MCF 10A (cell line): ENCODE results near the gene PITX1. TPM values are rescaled to one million over a fixed set of nuclear protein-coding genes. Genes with fewer than 3 reads are reported as not detected.

ENCODE experiments used
- BruUV-seq: library from RNA; stranded (reverse); fragments of 400-500 nt; replicated peaks from 2 replicates; lab custom pipeline; 2021; lab: Mats Ljungman, UMichigan
- CTCF ChIA-PET: fragments of 300-600 bp; sonication (Branson Sonifier 250); formaldehyde crosslinking; extraction: SDS; loops from one replicate; lab custom pipeline; 2021; ENCODE audit warnings: antibody characterized with exemption, inconsistent platforms; lab: Yijun Ruan, JAX
- POLR2A ChIA-PET: fragments of 300-600, 350-650 bp; sonication (Branson Sonifier 250); formaldehyde crosslinking; extraction: SDS; loops from one replicate; lab custom pipeline; 2020; ENCODE audit warnings: antibody characterized with exemption, inconsistent platforms; lab: Yijun Ruan, JAX
- DNase-seq: peaks from one replicate; pipeline ENCODE4 v3.0.0-alpha.2; 2018; ENCODE audit not compliant: unreplicated experiment
- H3K27ac Mint-ChIP-seq: one replicate; pipeline ENCODE4 v1.8.0; 2022; ENCODE audit warnings: mild to moderate bottlenecking, low read depth, mixed read lengths; ENCODE audit not compliant: unreplicated experiment
- H3K27me3 Mint-ChIP-seq: one replicate; pipeline ENCODE4 v1.8.0; 2022; ENCODE audit warnings: mixed read lengths; ENCODE audit not compliant: insufficient read depth, unreplicated experiment
- H3K36me3 Mint-ChIP-seq: one replicate; pipeline ENCODE4 v1.8.0; 2022; ENCODE audit warnings: mild to moderate bottlenecking, moderate library complexity, mixed read lengths; ENCODE audit not compliant: insufficient read depth, unreplicated experiment
- H3K4me1 Mint-ChIP-seq: one replicate; pipeline ENCODE4 v1.8.0; 2022; ENCODE audit warnings: mixed read lengths; ENCODE audit not compliant: insufficient read depth, unreplicated experiment
- H3K4me3 Mint-ChIP-seq: one replicate; pipeline ENCODE4 v1.8.0; 2022; ENCODE audit warnings: mild to moderate bottlenecking, moderate library complexity, mixed read lengths; ENCODE audit not compliant: unreplicated experiment
- H3K9me3 Mint-ChIP-seq: one replicate; pipeline ENCODE4 v1.8.0; 2022; ENCODE audit warnings: mixed read lengths; ENCODE audit not compliant: unreplicated experiment
- intact Hi-C: fragments of 100-400 bp; cut with micrococcal nuclease; formaldehyde crosslinking; loops from 2 replicates; pipeline ENCODE4 v1.14.1; 2022
- total RNA-seq: library from RNA; stranded (reverse); gene quantifications from 2 replicates; pipeline ENCODE4 v1.2.3, GENCODE V29; 2022
- TF ChIP-seq, protein P1 (sequence below): fragments of 200-600 bp; IDR thresholded peaks from one replicate; pipeline ENCODE4 v1.8.0; 2022; ENCODE audit warnings: antibody characterized with exemption, mild to moderate bottlenecking; ENCODE audit not compliant: unreplicated experiment

Gene PITX1
- total RNA-seq, 1 experiment from 2014 or later, result 42.9 TPM

DNA sequence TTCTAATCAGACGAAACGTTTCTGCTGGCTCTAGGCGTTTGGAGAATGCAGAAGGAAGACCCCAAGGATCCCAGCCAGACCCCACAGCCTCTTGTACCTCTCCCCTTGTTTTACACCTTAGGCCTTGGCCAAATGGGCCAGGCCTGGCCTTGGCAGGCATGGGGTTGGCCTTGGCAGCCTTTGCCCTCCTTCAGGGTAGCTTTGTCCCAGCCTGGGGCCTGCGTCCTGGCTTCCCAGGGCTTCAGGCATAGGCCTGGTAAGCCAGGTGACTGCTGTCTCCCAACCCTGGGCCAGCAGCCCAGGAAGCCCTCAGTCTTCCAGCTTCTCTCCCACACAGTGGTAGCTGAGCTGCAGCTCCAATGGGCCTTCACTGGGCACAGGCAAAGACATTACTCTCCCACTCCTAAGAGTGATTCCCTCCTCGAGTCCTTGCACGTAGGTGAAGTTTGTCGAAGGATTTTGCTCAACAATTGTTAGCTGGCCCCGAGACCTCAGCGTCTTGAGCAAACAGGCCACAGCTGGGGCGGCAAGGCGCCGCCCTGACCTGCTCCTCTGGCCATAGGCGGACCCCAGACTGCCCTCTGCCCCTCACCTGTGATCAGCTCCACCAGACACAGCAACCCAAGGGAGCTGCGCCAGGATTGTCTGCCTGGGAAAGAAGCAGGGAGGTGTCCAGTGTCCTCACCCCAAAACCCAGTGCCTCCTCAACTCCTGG lies 1.1 kb upstream of the PITX1 start:
- Mint-ChIP-seq H3K27ac (no peak overlapping the region), H3K27me3 (no peaks in the 10 kb centered on the region), H3K4me3 (peak overlapping the region; percentile 88), H3K4me1 (peaks cover 14% of the 10 kb centered on the region), H3K9me3 (no peaks in the 10 kb centered on the region), H3K36me3 (peaks cover 5% of the 10 kb centered on the region)
- intact Hi-C loops, result loop anchor here (5.0 kb wide), 2 partner anchors 172 to 297 kb away; no protein-coding TSS in a partner anchor
- ChIA-PET POLR2A (interaction anchor here (3.9 kb wide), 1 partner anchor 12 kb away, joined by 40 read pairs; no protein-coding TSS in a partner anchor), CTCF (interaction anchor here (0.6 to 1.1 kb wide), 6 partner anchors 110 to 1699 kb away, joined by 3 to 5 read pairs (median 3); no protein-coding TSS in a partner anchor)
- BruUV-seq, result TSS peak; percentile 22
- TF ChIP-seq, protein P1, sequence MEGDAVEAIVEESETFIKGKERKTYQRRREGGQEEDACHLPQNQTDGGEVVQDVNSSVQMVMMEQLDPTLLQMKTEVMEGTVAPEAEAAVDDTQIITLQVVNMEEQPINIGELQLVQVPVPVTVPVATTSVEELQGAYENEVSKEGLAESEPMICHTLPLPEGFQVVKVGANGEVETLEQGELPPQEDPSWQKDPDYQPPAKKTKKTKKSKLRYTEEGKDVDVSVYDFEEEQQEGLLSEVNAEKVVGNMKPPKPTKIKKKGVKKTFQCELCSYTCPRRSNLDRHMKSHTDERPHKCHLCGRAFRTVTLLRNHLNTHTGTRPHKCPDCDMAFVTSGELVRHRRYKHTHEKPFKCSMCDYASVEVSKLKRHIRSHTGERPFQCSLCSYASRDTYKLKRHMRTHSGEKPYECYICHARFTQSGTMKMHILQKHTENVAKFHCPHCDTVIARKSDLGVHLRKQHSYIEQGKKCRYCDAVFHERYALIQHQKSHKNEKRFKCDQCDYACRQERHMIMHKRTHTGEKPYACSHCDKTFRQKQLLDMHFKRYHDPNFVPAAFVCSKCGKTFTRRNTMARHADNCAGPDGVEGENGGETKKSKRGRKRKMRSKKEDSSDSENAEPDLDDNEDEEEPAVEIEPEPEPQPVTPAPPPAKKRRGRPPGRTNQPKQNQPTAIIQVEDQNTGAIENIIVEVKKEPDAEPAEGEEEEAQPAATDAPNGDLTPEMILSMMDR, result no peak
- peak; percentile 19 for DNase-seq

DNA sequence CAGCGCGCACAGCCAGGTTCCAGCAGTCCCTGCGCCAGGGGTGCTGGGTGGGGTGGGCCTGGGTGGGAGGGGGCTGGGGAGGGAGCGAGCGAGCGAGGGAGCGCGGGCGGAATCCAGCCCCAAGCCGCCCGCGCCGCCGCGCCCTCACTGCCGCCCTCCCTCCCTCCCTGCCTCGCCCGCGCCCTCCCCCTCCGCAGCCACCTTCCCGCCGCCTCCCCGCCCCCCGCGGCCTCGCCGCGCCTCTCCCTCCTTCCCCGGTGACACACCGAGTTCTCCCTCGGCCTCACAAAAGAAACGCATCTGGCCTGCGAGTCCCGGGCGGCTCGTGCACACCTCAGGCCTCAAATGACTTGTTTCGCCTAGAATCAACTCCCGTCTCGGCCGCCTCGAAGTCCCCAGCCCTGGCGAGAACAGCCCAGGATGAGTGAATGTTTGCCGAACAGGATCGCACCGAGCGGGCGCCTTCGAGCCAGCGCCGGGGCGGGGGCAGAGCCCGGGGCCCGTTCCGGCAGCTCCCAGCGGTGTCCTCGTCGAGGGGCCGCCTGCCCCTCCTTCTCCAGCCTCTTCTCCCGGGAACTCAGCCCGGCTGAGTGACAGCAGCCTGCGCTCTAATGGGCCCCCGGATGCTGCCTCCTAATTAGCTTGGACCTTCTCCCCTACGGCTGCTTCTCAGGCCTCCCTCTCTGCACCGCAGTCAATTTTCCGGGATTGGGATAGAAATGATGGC lies 371 bp upstream of the PITX1 start:
- no TSS peak for BruUV-seq
- no peaks in the 10 kb centered on the region for H3K27me3 Mint-ChIP-seq
- H3K4me1 Mint-ChIP-seq, result peaks cover 14% of the 10 kb centered on the region
- H3K9me3 Mint-ChIP-seq, result peaks cover 4% of the 10 kb centered on the region
- ChIA-PET CTCF (interaction anchor here (0.8 to 1.1 kb wide), 3 partner anchors 121 to 158 kb away, joined by 3 to 5 read pairs (median 3); no protein-coding TSS in a partner anchor), POLR2A (interaction anchor here (1.0 to 3.9 kb wide), 6 partner anchors 11 to 157 kb away, joined by 3 to 55 read pairs (median 8); no protein-coding TSS in a partner anchor)
- H3K27ac Mint-ChIP-seq, result no peak overlapping the region
- intact Hi-C loops, result loop anchor here (5.0 kb wide), 2 partner anchors 173 to 298 kb away; no protein-coding TSS in a partner anchor
- H3K4me3 Mint-ChIP-seq, result peak overlapping the region; percentile 88
- DNase-seq, result peak; percentile 78
- H3K36me3 Mint-ChIP-seq, result peaks cover 12% of the 10 kb centered on the region
- TF ChIP-seq, protein P1, result no peak

DNA sequence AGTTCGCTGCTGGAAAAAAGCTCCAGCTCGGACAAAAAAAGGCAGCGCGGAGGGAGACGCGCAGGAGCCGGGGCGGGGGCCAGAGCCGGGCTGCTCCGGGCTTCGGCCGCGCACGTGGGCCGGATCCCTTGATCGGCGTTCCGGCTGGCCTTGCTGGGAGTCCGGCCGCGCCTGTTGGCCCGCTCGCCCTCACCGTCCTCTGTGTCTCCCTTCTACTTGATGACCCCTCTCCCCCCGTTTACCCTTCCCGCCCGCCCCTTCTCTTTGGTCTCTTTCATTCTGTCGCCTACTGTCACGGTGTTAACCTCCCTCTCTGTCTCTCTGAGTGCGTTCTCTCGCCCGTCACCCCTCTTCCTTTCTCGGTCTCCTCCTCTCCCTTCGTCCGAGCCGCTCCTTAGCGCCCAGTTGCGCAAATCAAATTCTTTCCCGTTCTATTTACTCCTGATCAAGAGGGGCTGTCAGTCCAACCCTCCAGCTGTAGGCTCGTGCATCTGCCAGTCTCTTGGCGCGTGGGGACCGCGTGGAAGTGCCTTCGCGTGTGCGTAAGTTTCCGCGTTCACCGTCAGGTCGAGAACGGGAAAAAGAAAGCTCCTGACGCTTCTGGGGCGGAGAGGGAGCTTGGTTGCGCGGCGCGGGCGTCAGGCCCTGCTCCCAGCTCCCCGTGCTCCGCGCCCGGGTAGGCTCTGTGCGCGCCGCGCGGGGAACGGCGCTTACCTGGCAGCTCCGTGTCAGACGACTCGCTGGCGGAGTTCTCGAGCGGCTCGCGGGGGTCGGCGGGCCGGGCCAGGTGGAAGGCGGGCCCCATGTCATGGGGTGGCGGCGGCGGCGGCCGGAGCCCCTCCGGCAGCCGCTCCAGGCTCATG lies 798 bp downstream of the PITX1 start:
- peak overlapping the region; percentile 88 for H3K4me3 Mint-ChIP-seq
- CTCF ChIA-PET, result interaction anchor here (0.6 to 2.0 kb wide), 21 partner anchors 16 to 1610 kb away, joined by 3 to 9 read pairs (median 3); no protein-coding TSS in a partner anchor
- POLR2A ChIA-PET, result interaction anchor here (0.5 to 3.9 kb wide), 25 partner anchors 10 to 270 kb away, joined by 3 to 55 read pairs (median 4); partner anchors contain the start of gene PCBD2
- peaks cover 19% of the 10 kb centered on the region for H3K36me3 Mint-ChIP-seq
- H3K4me1 Mint-ChIP-seq, result peaks cover 14% of the 10 kb centered on the region
- BruUV-seq, result TSS peak; percentile 47
- peaks cover 8% of the 10 kb centered on the region for H3K9me3 Mint-ChIP-seq
- TF ChIP-seq, protein P1, result no peak
- intact Hi-C loops, result loop anchor here (1.0 to 5.0 kb wide), 6 partner anchors 108 to 299 kb away; no protein-coding TSS in a partner anchor
- DNase-seq, result peak; percentile 70
- H3K27ac Mint-ChIP-seq, result peak overlapping the region; percentile 76
- no peaks in the 10 kb centered on the region for H3K27me3 Mint-ChIP-seq
